Frontal cortex (tissue), 4 donors: ENCODE results near the gene PCDHGA11. TPM values are rescaled to one million over a fixed set of nuclear protein-coding genes. Genes with fewer than 3 reads are reported as not detected.
"Not testable (repeated sequence)": the region's sequence is repeated elsewhere in the genome, so short reads cannot be mapped to it uniquely, and the experiment has no call there.

Experiments used
- DNase-seq, 2 donors: peaks; one replicate each; pipeline ENCODE4 v3.0.0; 2012; ENCODE audit warnings: low spot score in 2 of 2
- FAIRE-seq: peaks from 2 replicates; lab custom pipeline; 2012; peaks lifted over from hg19 to GRCh38; lab: Jason Lieb, UNC
- total RNA-seq: library from RNA; depleted of rRNA; stranded (reverse); fragments of >200 nt; gene quantifications from one replicate; pipeline ENCODE4 v1.2.3, GENCODE V29; 2014
- donor health status: control.
- donor health status: control.
- donor health status: control.

PCDHGA11 gene
- 10.6 TPM for total RNA-seq

DNA sequence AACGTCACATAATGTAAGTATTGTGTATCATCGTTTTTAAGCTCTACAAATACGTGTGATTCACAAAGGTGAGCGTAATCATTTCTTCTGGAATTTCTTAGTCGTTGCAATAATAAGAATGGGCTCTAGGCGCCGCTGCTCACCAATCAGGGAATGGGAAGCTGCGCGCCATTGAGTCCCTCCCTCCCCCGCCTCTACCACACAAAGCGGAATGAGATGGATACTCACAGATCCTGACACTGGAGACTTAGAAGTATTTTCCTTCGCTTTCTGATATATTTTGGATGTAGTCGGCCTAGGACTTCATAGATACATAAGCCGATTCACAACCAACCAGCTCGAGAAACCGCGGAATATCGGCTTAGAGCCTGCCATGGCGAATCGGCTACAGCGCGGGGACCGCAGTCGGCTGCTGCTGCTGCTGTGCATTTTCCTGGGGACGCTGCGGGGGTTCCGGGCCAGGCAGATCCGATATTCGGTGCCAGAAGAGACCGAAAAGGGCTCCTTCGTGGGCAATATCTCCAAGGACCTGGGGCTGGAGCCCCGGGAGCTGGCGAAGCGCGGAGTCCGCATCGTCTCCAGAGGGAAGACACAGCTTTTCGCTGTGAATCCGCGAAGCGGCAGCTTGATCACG is at the start of gene PCDHGA11:
Gene PCDHGA11, plus strand, starts transcription at position 197 of the 634 bp plus-strand sequence. Its CDS starts 177 bp downstream, at position 374.
- FAIRE-seq: no peak

GRCh38 chr5:141371572-141372475 is 49.0 kb upstream of the PCDHGA11 start:
- FAIRE-seq: no peak
- DNase-seq: no peak

More for the DNA sequence above, at the start of gene PCDHGA11:
- no peak for DNase-seq

DNA sequence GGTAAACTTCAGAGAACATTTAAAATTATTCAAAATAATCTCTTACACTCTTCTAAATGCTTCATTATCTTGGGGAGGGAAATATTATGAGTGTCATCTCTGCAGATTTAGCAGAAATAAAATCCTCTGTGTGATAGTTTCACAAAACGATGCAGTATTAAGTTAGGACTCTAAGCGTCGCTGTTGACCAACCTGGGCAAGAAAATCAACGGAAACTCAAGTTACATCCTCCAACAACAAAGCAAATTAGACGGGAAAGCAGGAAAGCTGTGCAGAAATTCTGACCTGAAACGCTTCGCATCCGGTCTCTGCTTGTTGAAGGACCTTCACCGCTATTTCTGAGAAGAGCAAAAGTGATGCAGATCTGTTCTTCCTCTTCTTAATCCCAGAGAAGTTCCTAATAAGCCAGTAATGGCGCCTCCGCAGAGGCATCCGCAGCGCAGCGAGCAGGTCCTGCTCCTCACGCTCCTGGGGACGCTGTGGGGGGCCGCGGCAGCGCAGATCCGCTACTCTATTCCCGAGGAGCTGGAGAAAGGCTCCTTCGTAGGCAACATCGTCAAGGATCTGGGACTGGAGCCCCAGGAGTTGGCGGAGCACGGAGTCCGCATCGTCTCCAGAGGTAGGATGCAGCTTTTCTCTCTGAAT is 47.1 kb upstream of the PCDHGA11 start, which contains the start of gene PCDHGA6:
Gene PCDHGA6, plus strand, starts transcription at position 219 of the 645 bp plus-strand sequence. Its CDS starts 193 bp downstream, at position 412.
- FAIRE-seq (no peak), DNase-seq (no peak)

- no peak for FAIRE-seq
- no peak for DNase-seq
These were observed 46.2 kb upstream of the PCDHGA11 start for GRCh38 chr5:141374627-141375026.

DNA sequence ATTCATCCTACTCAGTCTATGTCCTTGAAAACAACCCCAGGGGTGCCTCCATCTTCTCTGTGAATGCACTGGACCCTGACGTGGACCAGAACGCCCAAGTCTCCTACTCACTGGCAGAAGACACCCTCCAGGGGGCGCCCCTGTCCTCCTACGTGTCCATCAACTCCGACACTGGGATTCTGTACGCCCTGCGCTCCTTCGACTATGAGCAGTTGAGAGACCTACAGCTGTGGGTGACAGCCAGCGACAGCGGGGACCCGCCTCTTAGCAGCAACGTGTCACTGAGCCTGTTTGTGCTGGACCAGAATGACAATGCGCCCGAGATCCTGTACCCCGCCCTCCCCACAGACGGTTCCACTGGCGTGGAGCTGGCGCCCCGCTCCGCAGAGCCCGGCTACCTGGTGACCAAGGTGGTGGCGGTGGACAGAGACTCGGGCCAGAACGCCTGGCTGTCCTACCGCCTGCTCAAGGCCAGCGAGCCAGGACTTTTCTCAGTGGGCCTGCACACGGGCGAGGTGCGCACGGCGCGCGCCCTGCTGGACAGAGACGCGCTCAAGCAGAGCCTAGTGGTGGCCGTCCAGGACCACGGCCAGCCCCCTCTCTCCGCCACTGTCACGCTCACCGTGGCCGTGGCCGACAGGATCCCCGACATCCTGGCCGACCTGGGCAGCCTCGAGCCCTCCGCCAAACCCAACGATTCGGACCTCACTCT is 45.3 kb upstream of the PCDHGA11 start:
- not testable (repeated sequence) for FAIRE-seq, DNase-seq

DNA sequence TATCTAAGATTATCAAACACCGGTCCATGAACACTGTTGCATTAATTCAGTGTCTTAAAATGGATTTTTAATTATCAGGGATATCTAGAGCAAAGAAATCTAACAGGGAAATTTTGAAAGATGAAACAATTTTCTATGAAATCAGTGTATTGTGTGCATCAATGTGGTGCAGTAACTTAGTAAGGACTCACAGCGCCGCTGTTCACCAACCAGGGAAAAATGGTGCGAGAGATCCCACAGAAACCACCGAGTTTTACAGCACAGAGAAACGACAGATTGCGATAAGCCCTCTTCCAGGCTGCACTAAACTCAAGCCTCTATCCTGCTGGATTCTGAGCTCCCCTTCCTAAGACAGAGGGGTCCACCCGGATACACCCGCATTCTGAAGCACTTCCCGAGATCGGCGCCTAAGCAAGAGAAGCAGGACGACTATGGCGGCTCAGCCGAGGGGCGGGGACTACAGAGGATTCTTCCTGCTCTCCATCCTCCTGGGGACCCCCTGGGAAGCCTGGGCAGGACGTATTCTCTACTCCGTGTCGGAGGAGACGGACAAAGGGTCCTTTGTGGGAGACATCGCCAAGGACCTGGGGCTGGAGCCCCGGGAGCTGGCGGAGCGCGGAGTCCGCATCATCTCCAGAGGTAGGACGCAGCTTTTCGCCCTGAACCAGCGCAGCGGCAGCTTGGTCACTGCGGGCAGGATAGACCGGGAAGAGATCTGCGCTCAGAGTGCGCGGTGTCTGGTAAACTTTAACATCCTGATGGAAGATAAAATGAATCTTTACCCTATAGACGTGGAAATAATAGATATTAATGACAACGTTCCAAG is 38.2 kb upstream of the PCDHGA11 start, which contains the start of gene PCDHGA7:
Gene PCDHGA7, plus strand, starts transcription at position 274 of the 826 bp plus-strand sequence. Its CDS starts 158 bp downstream, at position 432.
- no peak for FAIRE-seq
- no peak for DNase-seq

- FAIRE-seq: no peak
- no peak for DNase-seq
These were observed 37.5 kb upstream of the PCDHGA11 start for GRCh38 chr5:141383345-141383744.

GRCh38 chr5:141384471-141385267 is 36.2 kb upstream of the PCDHGA11 start:
- no peak for FAIRE-seq

DNA sequence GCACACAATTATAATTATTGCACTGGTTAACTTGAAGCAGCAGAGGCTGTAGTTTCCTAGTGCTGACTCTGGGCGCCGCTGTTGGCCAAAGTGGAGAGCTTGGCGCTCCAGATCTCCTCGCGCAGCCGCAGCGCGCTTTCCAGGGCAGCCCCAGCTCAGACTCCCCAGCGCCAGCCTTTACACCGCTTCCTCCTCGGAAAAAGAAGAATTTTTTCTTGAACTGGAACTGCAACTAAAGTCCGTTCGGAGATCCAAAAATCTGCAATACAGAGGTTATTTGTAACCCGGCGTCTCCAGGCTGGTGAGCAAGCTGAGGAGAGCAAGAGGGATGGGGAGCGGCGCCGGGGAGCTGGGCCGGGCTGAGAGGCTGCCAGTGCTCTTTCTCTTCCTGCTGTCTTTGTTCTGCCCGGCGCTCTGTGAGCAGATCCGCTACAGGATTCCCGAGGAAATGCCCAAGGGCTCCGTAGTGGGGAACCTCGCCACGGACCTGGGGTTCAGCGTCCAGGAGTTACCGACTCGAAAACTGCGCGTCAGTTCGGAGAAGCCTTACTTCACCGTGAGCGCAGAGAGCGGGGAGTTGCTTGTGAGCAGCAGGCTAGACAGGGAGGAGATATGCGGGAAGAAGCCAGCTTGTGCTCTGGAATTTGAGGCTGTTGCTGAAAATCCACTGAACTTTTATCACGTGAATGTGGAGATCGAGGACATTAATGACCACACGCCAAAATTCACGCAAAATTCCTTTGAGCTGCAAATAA is 33.1 kb upstream of the PCDHGA11 start, which contains the start of gene PCDHGB4:
Gene PCDHGB4, plus strand, starts transcription at position 142 of the 755 bp plus-strand sequence. Its CDS starts 187 bp downstream, at position 329.
- FAIRE-seq: not testable (repeated sequence)

More at GRCh38 chr5:141384471-141385267, 36.2 kb upstream of the PCDHGA11 start:
- no peak for DNase-seq

DNA sequence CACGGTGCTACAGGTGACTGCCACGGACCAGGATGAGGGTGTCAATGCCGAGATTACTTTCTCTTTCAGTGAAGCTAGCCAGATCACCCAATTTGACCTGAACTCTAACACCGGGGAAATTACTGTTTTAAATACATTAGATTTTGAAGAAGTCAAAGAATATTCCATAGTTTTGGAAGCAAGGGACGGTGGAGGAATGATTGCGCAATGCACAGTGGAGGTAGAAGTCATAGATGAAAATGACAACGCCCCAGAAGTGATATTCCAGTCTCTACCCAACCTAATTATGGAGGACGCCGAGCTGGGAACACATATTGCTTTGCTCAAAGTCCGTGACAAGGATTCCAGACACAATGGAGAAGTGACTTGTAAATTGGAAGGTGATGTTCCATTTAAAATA is 32.2 kb upstream of the PCDHGA11 start:
- no peak for DNase-seq
- FAIRE-seq: no peak

More for the DNA sequence above, 33.1 kb upstream of the PCDHGA11 start, which contains the start of gene PCDHGB4:
- DNase-seq: not testable (repeated sequence)

DNA sequence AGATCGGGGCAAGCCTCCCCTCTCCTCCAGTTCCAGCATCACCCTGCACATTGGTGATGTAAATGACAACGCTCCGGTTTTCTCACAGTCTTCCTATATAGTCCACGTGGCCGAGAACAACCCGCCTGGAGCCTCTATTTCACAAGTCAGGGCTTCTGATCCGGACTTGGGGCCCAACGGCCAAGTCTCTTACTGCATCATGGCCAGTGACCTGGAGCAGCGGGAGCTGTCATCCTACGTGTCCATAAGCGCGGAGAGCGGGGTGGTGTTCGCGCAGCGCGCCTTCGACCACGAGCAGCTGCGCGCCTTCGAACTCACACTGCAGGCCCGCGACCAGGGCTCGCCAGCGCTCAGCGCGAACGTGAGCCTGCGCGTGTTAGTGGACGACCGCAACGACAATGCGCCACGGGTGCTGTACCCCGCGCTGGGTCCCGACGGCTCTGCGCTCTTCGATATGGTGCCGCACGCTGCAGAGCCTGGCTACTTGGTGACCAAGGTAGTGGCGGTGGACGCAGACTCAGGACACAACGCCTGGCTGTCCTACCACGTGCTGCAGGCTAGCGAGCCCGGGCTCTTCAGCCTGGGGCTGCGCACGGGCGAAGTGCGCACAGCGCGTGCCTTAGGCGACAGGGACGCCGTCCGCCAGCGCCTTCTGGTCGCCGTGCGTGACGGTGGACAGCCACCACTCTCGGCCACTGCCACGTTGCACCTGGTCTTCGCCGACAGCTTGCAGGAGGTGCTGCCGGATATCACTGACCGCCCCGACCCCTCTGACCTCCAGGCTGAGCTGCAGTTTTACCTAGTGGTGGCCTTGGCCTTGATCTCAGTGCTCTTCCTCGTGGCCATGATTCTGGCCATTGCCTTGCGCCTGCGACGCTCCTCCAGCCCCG is 31.5 kb upstream of the PCDHGA11 start:
- FAIRE-seq (no peak), DNase-seq (no peak)

DNA sequence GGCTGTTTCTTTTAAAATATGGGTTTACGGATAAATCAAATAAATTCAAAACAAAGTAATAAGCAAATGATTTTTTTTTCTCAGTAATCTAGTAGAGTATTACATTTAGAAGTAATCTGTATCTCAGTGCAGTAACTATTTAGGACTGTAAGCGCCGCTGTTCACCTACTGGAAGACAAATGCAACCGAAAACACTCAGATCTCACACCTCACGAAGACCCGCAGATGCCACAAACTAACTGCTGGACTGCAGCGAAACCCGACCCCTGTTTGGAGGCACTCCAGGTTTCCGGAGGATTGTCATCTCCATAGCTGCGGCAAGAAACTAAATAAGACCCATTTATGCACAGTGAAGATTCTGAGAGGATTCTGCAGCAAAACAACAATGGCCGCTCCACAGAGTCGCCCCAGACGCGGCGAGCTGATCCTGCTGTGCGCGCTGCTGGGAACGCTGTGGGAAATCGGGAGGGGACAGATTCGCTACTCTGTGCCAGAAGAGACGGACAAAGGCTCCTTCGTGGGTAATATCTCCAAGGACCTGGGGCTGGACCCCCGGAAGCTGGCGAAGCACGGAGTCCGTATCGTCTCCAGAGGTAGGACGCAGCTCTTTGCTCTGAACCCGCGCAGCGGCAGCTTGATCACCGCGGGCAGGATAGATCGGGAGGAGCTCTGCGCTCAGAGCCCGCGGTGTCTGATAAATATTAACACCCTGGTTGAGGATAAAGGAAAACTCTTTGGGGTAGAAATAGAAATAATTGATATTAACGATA is 28.2 kb upstream of the PCDHGA11 start, which contains the start of gene PCDHGA8:
Gene PCDHGA8, plus strand, starts transcription at position 205 of the 770 bp plus-strand sequence. Its CDS starts 181 bp downstream, at position 386.
- DNase-seq: no peak
- no peak for FAIRE-seq

DNA sequence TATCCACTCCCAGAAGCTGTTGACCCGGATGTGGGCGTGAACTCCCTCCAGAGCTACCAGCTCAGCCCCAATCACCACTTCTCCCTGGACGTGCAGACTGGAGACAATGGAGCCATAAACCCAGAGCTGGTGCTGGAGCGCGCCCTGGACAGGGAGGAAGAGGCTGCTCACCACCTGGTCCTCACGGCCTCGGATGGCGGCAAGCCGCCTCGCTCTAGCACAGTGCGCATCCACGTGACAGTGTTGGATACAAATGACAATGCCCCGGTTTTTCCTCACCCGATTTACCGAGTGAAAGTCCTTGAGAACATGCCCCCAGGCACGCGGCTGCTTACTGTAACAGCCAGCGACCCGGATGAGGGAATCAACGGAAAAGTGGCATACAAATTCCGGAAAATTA is 27.6 kb upstream of the PCDHGA11 start:
- DNase-seq: no peak
- FAIRE-seq: no peak

- not testable (repeated sequence) for FAIRE-seq, DNase-seq
These were observed 26.3 kb upstream of the PCDHGA11 start for GRCh38 chr5:141394401-141395187.
